GM19463 (cell line): ENCODE results near the gene WASHC2C.
"Not testable (repeated sequence)": the region's sequence is repeated elsewhere in the genome, so short reads cannot be mapped to it uniquely, and the experiment has no call there.

Experiments used
- ATAC-seq: cut with Tn5 transposase; IDR thresholded peaks from one replicate; pipeline ENCODE4 v1.9.1; 2021; ENCODE audit warnings: mild to moderate bottlenecking, moderate library complexity; ENCODE audit not compliant: unreplicated experiment

The WASHC2C gene

GRCh38 chr10:45820107-45820830 is 93.2 kb downstream of the WASHC2C start:
- ATAC-seq, result not testable (repeated sequence)

GRCh38 chr10:45822918-45823317 is 95.9 kb downstream of the WASHC2C start:
- not testable (repeated sequence) for ATAC-seq
